C4-2B (cell line): ENCODE data around the gene CACNB3.

Experiments
- ZFX ChIP-seq: fragments of 450-650 bp; IDR thresholded peaks from 2 replicates; pipeline ENCODE4 v1.6.1; 2017
- TF ChIP-seq, protein P1 (sequence below): fragments of 450-650 bp; conservative IDR thresholded peaks from 2 replicates; pipeline ENCODE4 v1.5.1; 2017; ENCODE audit warnings: mild to moderate bottlenecking

DNA sequence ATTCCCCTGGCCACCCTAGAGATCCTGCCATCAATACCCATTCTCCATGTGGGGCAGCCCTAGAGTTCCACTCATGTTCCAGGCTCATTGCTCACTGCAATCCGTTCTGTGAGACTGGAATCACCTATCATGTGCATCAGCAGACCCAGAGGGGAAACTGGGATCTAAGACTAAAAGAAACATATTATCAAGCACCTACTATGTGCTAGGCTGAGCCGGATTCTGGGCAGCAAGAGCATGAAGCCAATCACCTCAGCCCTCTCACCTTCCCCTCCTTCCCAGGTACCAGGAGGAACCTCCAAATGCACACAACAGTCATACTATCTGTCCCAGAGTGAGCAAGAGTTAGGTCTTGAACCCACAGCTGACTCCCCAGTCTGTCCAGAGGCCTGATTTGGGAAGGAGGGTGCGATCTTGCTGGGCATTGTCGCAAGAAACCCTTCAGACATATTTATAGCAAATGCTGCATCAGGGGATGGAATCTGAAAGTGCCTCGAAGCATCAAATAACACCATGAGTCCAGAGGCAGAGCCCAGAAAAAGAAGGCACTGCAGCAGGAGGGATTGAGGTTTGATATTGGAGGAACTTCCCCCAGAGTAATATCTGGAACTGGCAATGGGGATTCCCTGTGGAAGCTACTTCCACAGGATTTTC, 6.7 kb upstream of the CACNB3 start:
- TF ChIP-seq, protein P1, sequence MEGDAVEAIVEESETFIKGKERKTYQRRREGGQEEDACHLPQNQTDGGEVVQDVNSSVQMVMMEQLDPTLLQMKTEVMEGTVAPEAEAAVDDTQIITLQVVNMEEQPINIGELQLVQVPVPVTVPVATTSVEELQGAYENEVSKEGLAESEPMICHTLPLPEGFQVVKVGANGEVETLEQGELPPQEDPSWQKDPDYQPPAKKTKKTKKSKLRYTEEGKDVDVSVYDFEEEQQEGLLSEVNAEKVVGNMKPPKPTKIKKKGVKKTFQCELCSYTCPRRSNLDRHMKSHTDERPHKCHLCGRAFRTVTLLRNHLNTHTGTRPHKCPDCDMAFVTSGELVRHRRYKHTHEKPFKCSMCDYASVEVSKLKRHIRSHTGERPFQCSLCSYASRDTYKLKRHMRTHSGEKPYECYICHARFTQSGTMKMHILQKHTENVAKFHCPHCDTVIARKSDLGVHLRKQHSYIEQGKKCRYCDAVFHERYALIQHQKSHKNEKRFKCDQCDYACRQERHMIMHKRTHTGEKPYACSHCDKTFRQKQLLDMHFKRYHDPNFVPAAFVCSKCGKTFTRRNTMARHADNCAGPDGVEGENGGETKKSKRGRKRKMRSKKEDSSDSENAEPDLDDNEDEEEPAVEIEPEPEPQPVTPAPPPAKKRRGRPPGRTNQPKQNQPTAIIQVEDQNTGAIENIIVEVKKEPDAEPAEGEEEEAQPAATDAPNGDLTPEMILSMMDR = no peak
- no peak for TF ChIP-seq ZFX
